Activated CD8-positive, alpha-beta memory T cell treated with anti-CD3 and anti-CD28 coated beads for 1 hour (primary cell): ENCODE results near the gene AKR1E2.

Source experiments
- DNase-seq, 2 donors: peaks; one replicate each; pipeline ENCODE4 v3.0.0-alpha.2; 2020; ENCODE audit warnings: low read depth in 1 of 2; ENCODE audit errors: extremely low read depth in 1 of 2

AKR1E2 gene

DNA sequence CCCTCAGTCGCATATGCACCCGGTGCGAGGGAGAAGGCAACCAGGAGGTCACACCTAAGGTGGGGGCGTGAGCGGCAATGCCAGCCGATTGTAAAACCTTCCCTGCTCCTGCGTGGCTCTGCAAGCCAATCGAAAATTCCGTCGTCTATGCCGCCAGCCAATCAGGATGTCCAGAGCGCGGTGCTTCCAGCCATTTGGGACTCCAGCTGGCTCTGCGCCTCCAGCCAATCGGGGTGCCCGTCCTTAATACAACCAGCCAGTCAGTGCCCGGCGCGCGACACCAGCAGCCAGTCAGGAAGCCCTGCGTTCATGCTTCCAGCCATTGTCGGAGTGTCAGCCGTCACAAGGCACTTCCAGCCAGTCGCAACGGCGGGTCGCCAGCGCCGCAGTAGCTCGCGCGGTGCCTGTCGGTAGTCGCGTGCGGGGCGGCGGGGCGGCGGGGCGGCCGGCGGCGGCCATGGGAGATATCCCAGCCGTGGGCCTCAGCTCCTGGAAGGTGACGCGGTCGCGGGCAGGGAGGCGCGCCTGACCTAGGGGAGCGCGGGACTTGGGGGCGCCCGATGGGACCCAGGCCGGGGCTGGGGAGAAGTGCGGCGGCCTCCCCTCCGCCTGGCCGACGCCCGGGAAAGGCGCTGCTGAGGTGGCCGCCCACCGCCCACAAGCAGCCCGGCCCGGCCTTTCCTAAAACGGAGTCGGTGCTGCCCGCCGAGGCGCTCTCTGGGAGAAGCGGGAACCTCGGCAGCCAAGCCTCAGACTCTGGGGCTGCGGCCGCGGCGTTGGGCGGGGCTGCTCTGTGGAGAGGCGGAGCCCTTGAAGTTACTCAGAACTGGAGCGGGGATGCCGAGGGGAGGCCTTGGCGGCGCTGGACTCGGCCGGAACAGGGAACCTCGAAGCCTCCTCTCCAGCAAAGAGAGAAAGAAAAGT, at the start of gene AKR1E2:
Gene AKR1E2 (plus strand): TSS at position 340 of the 924 bp plus-strand sequence. CDS start 118 bp downstream, at position 458.
- peak in 1 of 2 donors; percentile 47 for DNase-seq

DNA sequence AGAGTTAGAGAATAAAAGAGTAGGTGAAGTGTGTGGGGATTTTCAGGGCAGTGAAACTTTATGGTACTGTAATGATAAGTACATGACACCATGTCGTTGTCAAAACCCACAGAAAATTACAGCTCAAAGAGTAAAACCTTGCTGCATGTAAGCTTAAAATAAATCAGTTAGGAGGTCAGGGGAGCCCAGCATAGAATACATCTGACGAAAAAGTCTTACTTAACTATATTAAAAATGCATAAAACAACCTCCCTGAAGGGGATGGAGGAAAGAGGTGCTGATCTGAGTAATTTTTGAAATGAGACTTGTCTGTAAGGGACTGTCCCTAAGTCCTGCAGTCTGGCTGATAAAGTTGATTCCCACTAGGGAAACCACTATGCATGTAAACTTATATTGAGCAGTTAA, 49.8 kb upstream of the AKR1E2 start:
- no peak for DNase-seq

GRCh38 chr10:4778761-4779160, 47.2 kb upstream of the AKR1E2 start:
- DNase-seq: no peak

- no peak for DNase-seq
These were observed 45.9 kb upstream of the AKR1E2 start for GRCh38 chr10:4780091-4780490.

DNA sequence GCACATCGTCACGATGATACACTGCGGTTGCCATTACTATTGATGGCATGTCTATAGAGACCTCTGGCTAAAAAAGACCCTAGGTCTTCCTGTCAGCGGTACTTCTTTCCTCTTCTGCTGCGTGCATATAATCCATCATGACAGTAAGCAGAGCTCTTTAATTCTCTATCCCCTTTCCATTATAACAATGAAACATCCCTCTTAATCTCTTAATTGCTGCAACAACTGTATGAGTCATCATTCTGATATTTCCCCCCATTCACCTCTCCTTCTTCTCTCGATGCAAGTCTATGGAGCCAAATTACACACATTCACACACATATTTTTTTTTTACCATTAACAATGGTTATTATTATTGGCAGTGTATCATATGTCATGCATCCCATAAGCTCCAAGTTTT, 45.2 kb upstream of the AKR1E2 start:
- no peak for DNase-seq

DNA sequence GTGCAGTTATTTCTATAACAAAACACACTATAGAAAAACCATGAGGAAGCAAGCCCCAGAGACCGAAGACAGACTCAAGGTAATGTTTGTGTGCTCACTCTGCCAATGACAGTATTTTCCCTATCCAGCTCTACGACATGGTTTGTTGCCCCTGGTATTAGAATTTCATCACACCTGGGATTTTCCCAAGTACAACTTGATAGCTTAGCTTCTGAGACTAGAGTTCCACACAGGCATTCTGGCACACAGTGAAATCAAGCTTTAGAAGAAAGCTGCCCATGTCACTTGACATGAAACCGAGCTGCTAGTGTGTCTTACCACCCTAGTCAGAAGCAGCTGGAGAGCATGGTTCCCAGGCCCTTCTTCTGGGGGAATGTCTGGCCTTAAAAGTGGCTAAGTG, 44.1 kb upstream of the AKR1E2 start:
- no peak for DNase-seq

GRCh38 chr10:4784667-4785333, 41.2 kb upstream of the AKR1E2 start:
- DNase-seq: no peak

DNA sequence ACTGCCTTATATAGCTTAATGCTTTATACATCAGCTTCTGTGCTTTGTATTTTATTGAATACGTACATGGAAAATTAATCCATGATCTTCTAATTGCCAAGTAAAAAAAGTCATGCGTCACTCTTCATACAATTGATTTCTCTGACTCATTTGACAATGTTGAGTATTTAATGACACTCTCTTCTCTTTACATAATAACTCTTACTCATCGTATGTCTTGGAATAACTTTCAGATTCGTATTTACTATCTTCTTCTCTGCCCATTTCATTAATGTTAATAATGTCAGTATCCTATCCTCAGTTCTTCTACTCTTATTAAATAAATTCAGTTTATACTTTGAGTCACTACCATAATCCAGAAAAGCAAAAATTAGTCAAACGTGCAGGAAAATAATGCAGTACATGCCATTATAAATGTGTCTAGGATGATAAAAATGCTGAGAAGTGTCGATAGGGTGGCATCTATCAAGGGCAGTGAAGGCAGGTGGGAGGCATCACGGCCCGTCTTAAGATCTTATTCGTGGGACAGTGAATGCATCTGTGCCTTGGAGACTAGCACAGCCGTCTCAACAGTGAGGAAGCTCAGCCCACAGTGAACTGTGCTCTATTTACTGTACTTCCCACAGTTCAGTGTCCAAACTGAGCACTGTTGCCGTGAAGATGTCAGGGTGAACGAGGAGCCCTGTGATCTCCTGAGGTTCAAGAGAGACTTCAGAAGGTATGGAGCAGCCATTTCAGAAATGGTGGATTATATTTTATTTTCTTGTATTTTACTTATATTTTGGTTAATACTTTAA, 39.8 kb upstream of the AKR1E2 start:
- DNase-seq: no peak

GRCh38 chr10:4790045-4790444, 36.0 kb upstream of the AKR1E2 start:
- no peak for DNase-seq

DNA sequence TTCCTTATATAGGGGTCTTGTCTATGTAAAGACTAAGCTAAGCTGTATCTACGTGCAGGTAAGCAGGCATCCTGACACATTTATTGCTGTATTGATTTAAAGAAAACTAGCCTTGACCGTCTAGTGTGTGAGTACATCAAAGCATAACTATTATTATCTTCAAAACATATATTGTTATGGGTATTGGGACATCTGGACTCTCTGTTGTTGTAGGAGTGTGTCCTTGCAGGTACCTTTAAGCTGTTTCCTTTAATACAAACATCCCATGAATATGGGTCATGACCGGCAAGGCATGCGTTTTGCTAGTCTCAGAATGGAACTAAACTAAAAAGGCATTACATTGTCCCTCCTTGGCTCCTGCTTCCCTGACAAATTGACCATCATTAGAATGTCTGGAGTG, 35.1 kb upstream of the AKR1E2 start:
- DNase-seq: no peak

GRCh38 chr10:4792381-4792780, 33.6 kb upstream of the AKR1E2 start:
- DNase-seq: no peak

GRCh38 chr10:4801405-4801804, 24.6 kb upstream of the AKR1E2 start:
- DNase-seq: no peak

- DNase-seq: no peak
These were observed 23.1 kb upstream of the AKR1E2 start for GRCh38 chr10:4802711-4803487.

DNA sequence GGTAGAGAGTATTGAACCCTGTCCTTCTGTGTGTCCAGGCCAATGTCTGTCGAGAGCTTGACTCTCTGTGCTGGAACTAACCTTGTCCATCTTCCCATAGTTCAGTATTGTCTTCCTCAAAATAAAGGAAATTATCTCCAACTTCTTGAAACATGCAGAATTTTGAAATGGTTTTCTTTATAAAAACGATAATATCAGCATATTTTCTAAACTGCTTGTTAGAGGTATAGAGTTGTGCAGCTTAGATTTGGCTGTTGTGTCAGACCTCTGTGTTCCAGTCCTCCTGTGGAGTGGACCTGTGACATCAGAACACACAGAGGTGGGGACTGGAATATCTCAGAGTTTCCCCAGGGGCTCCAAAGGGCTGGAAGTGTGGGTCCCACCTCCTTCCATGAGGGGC, 22.2 kb upstream of the AKR1E2 start:
- no peak for DNase-seq

DNA sequence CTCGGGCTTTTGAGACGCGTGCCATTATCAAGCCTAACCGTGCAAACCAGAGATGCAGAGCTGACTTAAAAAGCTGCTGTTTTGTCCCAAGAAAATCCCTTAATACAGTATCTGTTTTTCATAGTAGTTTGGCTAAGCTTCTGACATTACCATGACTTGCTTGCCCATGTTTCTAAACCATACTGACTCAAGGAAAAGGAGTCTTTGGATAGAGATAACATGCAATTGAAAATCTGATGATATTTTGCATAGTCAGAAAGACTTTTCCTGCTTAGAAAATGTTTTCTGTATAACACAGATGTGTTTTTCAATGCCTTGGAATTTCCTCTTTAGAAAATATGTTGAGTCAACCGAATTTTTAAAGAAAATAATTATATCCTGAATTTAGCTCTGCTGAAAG, 21.5 kb upstream of the AKR1E2 start:
- DNase-seq: no peak

GRCh38 chr10:4806534-4806933, 19.5 kb upstream of the AKR1E2 start:
- DNase-seq: no peak

DNA sequence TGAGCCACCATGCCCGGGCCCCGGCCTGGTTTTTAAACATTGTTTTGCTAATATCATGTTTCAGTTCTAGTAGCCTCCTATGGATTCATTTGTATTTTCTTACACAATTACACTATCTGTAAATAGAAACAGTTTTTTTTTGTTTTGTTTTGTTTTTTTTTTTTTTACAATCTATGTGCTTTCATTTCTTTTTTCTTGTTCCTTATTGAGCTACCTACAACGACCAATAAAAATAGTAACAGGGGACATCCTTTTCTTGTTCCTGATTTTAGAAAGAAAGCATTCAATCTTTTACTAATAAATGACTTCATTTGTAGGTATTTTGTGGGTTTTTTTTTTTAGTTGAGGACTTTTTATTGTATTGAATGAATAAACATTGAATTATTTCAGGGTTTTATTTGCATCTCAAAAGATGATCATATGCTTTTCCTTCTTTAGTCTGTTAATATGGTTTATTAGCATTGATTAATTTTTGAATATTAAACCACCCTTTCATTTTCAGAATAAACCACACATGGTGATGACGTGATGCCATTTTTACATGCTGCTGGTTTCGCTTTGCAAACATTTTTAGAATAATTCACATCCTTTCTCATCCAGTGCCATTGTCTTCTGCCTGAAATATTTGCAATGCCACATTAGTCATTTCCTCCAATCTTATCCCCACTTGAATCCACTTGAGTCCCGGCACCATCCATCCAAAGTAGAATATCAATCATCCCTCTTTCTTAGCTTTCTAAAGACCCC, 18.1 kb upstream of the AKR1E2 start:
- no peak for DNase-seq

DNA sequence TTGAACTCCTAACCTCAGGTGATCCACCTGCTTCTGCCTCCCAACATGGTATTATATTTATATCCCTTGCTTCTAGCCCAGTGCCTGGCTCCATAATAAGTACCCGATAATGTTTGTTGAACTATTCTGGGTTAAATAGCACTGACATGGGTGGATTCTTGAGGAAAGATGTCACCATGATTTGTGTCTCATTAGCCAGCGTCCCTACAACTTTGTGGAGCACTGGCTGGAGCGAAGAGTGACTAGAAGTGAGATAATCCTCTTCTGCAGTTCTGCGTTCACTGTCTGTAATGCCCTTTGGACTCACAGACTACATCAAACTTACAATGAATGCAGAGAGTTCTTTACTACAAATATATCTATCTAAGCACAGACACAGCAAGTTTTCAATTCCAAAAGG, 16.9 kb upstream of the AKR1E2 start:
- DNase-seq: no peak

DNA sequence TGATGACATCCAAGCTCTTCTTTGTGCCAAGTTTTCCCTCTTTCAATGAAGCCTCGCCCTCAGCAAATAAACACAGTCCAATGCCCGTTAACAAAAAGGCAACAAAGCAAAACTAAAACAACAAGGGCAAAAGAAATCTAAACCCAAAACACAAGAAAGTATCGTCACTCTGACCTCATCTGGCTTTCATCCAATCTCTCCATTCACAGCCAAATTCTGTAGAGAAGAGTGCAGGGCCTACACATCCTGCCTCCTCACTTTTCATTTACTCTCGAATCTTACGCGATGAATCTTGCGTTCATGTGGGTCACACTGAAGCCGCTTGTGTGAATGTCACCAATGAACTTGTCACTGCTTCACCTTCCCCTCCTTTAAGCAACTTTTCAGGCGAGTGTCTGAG, 15.9 kb upstream of the AKR1E2 start:
- DNase-seq: no peak

DNA sequence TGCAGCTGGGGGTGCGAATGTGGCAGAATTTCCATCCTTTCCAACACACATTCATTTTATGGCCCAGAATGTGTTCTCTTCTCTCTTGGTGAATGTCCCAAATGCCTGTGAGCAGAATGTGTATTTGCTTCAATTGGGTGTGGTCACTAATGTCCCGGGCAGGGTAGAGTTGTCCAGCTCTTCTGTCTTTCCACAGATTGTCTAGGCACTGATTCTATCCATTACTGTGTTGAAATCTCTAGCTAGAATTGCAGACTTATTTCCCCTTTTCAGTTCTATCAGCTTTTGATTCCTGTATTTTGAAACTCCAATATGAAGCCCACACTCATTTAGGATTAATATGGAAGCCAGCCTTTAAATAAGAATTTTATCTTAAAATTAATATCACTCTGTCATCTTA, 14.0 kb upstream of the AKR1E2 start:
- no peak for DNase-seq
